Measurements from ENCODE around the gene EPYC.

Gene EPYC

DNA sequence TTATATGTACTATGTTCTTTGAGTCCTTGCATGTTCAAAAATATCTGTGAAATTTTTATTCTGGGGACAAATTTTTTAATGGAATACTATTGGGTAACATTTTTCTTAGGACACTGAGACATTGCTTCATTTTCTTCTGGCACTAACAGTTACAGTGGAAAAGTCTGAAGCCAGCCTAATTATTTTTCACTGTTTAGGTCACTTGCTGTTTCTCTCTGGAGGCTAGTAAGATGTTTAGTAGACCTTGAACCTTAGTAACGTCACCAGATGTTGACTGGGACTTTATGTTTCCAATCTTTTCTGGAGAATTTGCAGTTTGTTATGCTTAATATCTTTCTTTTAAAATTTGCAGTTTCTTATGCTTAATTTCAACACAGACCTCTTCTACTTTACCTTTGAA is 12.3 kb upstream of the EPYC start:
- no CpG with 5 or more reads among the region's 1 CpG for WGBS
- Histone ChIP-seq H3K14ac (ENCODE audit: low read length in 2 of 2) (no peak overlapping the region), H2AK5ac (ENCODE audit: low read length, severe bottlenecking) (no peak overlapping the region), H3K9ac (ENCODE audit: low read length) (no peak overlapping the region), H2BK15ac (ENCODE audit: low read depth, poor library complexity, severe bottlenecking) (no peak overlapping the region), H3K36me3 (ENCODE audit: control insufficient read depth in 1 of 2, insufficient read depth in 2 of 2, low read depth in 1 of 2, low read length in 2 of 2) (no peaks in the 10 kb centered on the region), H3K27me3 (ENCODE audit: control insufficient read depth in 1 of 2, insufficient read depth in 1 of 2, low read length in 2 of 2) (no peaks in the 10 kb centered on the region), H3K18ac (ENCODE audit: low read depth in 1 of 2, low read length in 2 of 2) (no peak overlapping the region), H3K23ac (ENCODE audit: low read length in 2 of 2) (no peak overlapping the region), H3K4ac (ENCODE audit: low read depth in 1 of 2, low read length in 2 of 2) (no peak overlapping the region), H3K27ac (ENCODE audit: low read length, poor library complexity, severe bottlenecking) (no peak overlapping the region), H2BK5ac (ENCODE audit: low read depth, low read length, poor library complexity, severe bottlenecking) (no peak overlapping the region), H4K91ac (ENCODE audit: low read length) (no peak overlapping the region), H3K9me3 (ENCODE audit: control insufficient read depth, low read length) (no peaks in the 10 kb centered on the region), H2AFZ (ENCODE audit: low read depth, low read length) (no peak overlapping the region), H2BK12ac (ENCODE audit: low read length in 2 of 2) (no peak overlapping the region), H3K4me1 (ENCODE audit: control insufficient read depth, insufficient read depth, low read depth, low read length) (no peaks in the 10 kb centered on the region), H3K4me2 (ENCODE audit: low read length, poor library complexity, severe bottlenecking) (no peak overlapping the region), H3K79me1 (replicated peaks; ENCODE audit: low read length, poor library complexity, severe bottlenecking) (no peaks in the 10 kb centered on the region), H3K4me3 (ENCODE audit: insufficient read depth in 1 of 2, low read depth in 1 of 2, low read length in 2 of 2) (no peak overlapping the region), H4K8ac (ENCODE audit: low read length) (no peak overlapping the region), H2BK120ac (ENCODE audit: low read depth, low read length) (no peak overlapping the region)
- DNase-seq: peak; percentile 12

GRCh38 chr12:91009319-91009950 is 4.7 kb upstream of the EPYC start:
- WGBS: 97% methylated on average over 1 of the region's 1 CpG
- Histone ChIP-seq H3K9me3 (ENCODE audit: control insufficient read depth, low read length) (no peaks in the 10 kb centered on the region), H2AFZ (ENCODE audit: low read depth, low read length) (no peak overlapping the region), H3K27me3 (ENCODE audit: control insufficient read depth in 1 of 2, insufficient read depth in 1 of 2, low read length in 2 of 2) (no peaks in the 10 kb centered on the region), H3K79me1 (replicated peaks; ENCODE audit: low read length, poor library complexity, severe bottlenecking) (no peaks in the 10 kb centered on the region), H3K4me2 (ENCODE audit: low read length, poor library complexity, severe bottlenecking) (no peak overlapping the region), H3K9ac (ENCODE audit: low read length) (no peak overlapping the region), H2BK5ac (ENCODE audit: low read depth, low read length, poor library complexity, severe bottlenecking) (no peak overlapping the region), H3K23ac (ENCODE audit: low read length in 2 of 2) (no peak overlapping the region), H3K14ac (ENCODE audit: low read length in 2 of 2) (no peak overlapping the region), H2BK12ac (ENCODE audit: low read length in 2 of 2) (no peak overlapping the region), H3K18ac (ENCODE audit: low read depth in 1 of 2, low read length in 2 of 2) (no peak overlapping the region), H2BK15ac (ENCODE audit: low read depth, poor library complexity, severe bottlenecking) (no peak overlapping the region), H2BK120ac (ENCODE audit: low read depth, low read length) (no peak overlapping the region), H4K91ac (ENCODE audit: low read length) (no peak overlapping the region), H3K4ac (ENCODE audit: low read depth in 1 of 2, low read length in 2 of 2) (no peak overlapping the region), H3K4me1 (ENCODE audit: control insufficient read depth, insufficient read depth, low read depth, low read length) (no peaks in the 10 kb centered on the region), H3K27ac (ENCODE audit: low read length, poor library complexity, severe bottlenecking) (no peak overlapping the region), H4K8ac (ENCODE audit: low read length) (no peak overlapping the region), H3K4me3 (ENCODE audit: insufficient read depth in 1 of 2, low read depth in 1 of 2, low read length in 2 of 2) (no peak overlapping the region), H2AK5ac (ENCODE audit: low read length, severe bottlenecking) (no peak overlapping the region), H3K36me3 (ENCODE audit: control insufficient read depth in 1 of 2, insufficient read depth in 2 of 2, low read depth in 1 of 2, low read length in 2 of 2) (no peaks in the 10 kb centered on the region)
- no peak for DNase-seq

- no peak overlapping the region for H3K9ac ChIP-seq (ENCODE audit: low read length)
- H4K8ac ChIP-seq (ENCODE audit: low read length): no peak overlapping the region
- H3K4ac ChIP-seq (ENCODE audit: low read depth in 1 of 2, low read length in 2 of 2): no peak overlapping the region
- H2AFZ ChIP-seq (ENCODE audit: low read depth, low read length): no peak overlapping the region
- DNase-seq: no peak
- no peak overlapping the region for H3K14ac ChIP-seq (ENCODE audit: low read length in 2 of 2)
- no peak overlapping the region for H3K18ac ChIP-seq (ENCODE audit: low read depth in 1 of 2, low read length in 2 of 2)
- H2BK15ac ChIP-seq (ENCODE audit: low read depth, poor library complexity, severe bottlenecking): no peak overlapping the region
- no peak overlapping the region for H2BK5ac ChIP-seq (ENCODE audit: low read depth, low read length, poor library complexity, severe bottlenecking)
- H2BK12ac ChIP-seq (ENCODE audit: low read length in 2 of 2): no peak overlapping the region
- WGBS: 91% methylated on average over 2 of the region's 2 CpGs
- H3K36me3 ChIP-seq (ENCODE audit: control insufficient read depth in 1 of 2, insufficient read depth in 2 of 2, low read depth in 1 of 2, low read length in 2 of 2): no peaks in the 10 kb centered on the region
- no peak overlapping the region for H3K27ac ChIP-seq (ENCODE audit: low read length, poor library complexity, severe bottlenecking)
- no peak overlapping the region for H2AK5ac ChIP-seq (ENCODE audit: low read length, severe bottlenecking)
- no peaks in the 10 kb centered on the region for H3K4me1 ChIP-seq (ENCODE audit: control insufficient read depth, insufficient read depth, low read depth, low read length)
- no peaks in the 10 kb centered on the region for H3K27me3 ChIP-seq (ENCODE audit: control insufficient read depth in 1 of 2, insufficient read depth in 1 of 2, low read length in 2 of 2)
- no peaks in the 10 kb centered on the region for H3K9me3 ChIP-seq (ENCODE audit: control insufficient read depth, low read length)
- H3K79me1 ChIP-seq (replicated peaks; ENCODE audit: low read length, poor library complexity, severe bottlenecking): no peaks in the 10 kb centered on the region
- no peak overlapping the region for H3K4me2 ChIP-seq (ENCODE audit: low read length, poor library complexity, severe bottlenecking)
- H4K91ac ChIP-seq (ENCODE audit: low read length): no peak overlapping the region
- H2BK120ac ChIP-seq (ENCODE audit: low read depth, low read length): no peak overlapping the region
- no peak overlapping the region for H3K4me3 ChIP-seq (ENCODE audit: insufficient read depth in 1 of 2, low read depth in 1 of 2, low read length in 2 of 2)
- no peak overlapping the region for H3K23ac ChIP-seq (ENCODE audit: low read length in 2 of 2)
These were observed 2.9 kb upstream of the EPYC start for GRCh38 chr12:91007531-91008290.

GRCh38 chr12:91003737-91004136 is 1.0 kb downstream of the EPYC start:
- no peak overlapping the region for H3K23ac ChIP-seq (ENCODE audit: low read length in 2 of 2)
- no peak overlapping the region for H3K14ac ChIP-seq (ENCODE audit: low read length in 2 of 2)
- H2BK15ac ChIP-seq (ENCODE audit: low read depth, poor library complexity, severe bottlenecking): no peak overlapping the region
- DNase-seq: no peak
- no peak overlapping the region for H3K4ac ChIP-seq (ENCODE audit: low read depth in 1 of 2, low read length in 2 of 2)
- H2AK5ac ChIP-seq (ENCODE audit: low read length, severe bottlenecking): no peak overlapping the region
- H2AFZ ChIP-seq (ENCODE audit: low read depth, low read length): no peak overlapping the region
- no peaks in the 10 kb centered on the region for H3K27me3 ChIP-seq (ENCODE audit: control insufficient read depth in 1 of 2, insufficient read depth in 1 of 2, low read length in 2 of 2)
- H3K9ac ChIP-seq (ENCODE audit: low read length): no peak overlapping the region
- no peak overlapping the region for H2BK12ac ChIP-seq (ENCODE audit: low read length in 2 of 2)
- no peaks in the 10 kb centered on the region for H3K36me3 ChIP-seq (ENCODE audit: control insufficient read depth in 1 of 2, insufficient read depth in 2 of 2, low read depth in 1 of 2, low read length in 2 of 2)
- no peak overlapping the region for H4K91ac ChIP-seq (ENCODE audit: low read length)
- no peak overlapping the region for H3K4me3 ChIP-seq (ENCODE audit: insufficient read depth in 1 of 2, low read depth in 1 of 2, low read length in 2 of 2)
- H3K27ac ChIP-seq (ENCODE audit: low read length, poor library complexity, severe bottlenecking): no peak overlapping the region
- H3K4me1 ChIP-seq (ENCODE audit: control insufficient read depth, insufficient read depth, low read depth, low read length): no peaks in the 10 kb centered on the region
- no peaks in the 10 kb centered on the region for H3K79me1 ChIP-seq (replicated peaks; ENCODE audit: low read length, poor library complexity, severe bottlenecking)
- H2BK5ac ChIP-seq (ENCODE audit: low read depth, low read length, poor library complexity, severe bottlenecking): no peak overlapping the region
- no peak overlapping the region for H3K4me2 ChIP-seq (ENCODE audit: low read length, poor library complexity, severe bottlenecking)
- no peaks in the 10 kb centered on the region for H3K9me3 ChIP-seq (ENCODE audit: control insufficient read depth, low read length)
- H3K18ac ChIP-seq (ENCODE audit: low read depth in 1 of 2, low read length in 2 of 2): no peak overlapping the region
- no peak overlapping the region for H4K8ac ChIP-seq (ENCODE audit: low read length)
- H2BK120ac ChIP-seq (ENCODE audit: low read depth, low read length): no peak overlapping the region
